Peyer's patch (tissue), 4 donors: ENCODE data around the gene C2.

Source experiments
- POLR2A ChIP-seq, 2 donors: fragments of 450-650 bp; IDR thresholded peaks; one replicate each; pipeline ENCODE4 v1.5.1; 2017; ENCODE audit warnings: antibody characterized with exemption in 2 of 2, mild to moderate bottlenecking in 2 of 2, moderate library complexity in 2 of 2
- TF ChIP-seq, protein P1 (sequence below), 6 experiments: fragments of 450-650 bp in 4 of 6; fragments of 200-600 bp in 2 of 6; sonication (generic) in 1 of 6; IDR thresholded peaks; one replicate each; pipeline ENCODE4 v1.5.1; 2017 to 2019; ENCODE audit warnings: antibody characterized with exemption in 6 of 6, mild to moderate bottlenecking in 3 of 6, moderate library complexity in 1 of 6

- TF ChIP-seq, protein P1, sequence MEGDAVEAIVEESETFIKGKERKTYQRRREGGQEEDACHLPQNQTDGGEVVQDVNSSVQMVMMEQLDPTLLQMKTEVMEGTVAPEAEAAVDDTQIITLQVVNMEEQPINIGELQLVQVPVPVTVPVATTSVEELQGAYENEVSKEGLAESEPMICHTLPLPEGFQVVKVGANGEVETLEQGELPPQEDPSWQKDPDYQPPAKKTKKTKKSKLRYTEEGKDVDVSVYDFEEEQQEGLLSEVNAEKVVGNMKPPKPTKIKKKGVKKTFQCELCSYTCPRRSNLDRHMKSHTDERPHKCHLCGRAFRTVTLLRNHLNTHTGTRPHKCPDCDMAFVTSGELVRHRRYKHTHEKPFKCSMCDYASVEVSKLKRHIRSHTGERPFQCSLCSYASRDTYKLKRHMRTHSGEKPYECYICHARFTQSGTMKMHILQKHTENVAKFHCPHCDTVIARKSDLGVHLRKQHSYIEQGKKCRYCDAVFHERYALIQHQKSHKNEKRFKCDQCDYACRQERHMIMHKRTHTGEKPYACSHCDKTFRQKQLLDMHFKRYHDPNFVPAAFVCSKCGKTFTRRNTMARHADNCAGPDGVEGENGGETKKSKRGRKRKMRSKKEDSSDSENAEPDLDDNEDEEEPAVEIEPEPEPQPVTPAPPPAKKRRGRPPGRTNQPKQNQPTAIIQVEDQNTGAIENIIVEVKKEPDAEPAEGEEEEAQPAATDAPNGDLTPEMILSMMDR (IDR thresholded peaks at IDR 0.05), result no peak
- TF ChIP-seq POLR2A (IDR thresholded peaks at IDR 0.05), result no peak
Measured at GRCh38 chr6:31947864-31948263, 20.3 kb downstream of the C2 start.
